RPMI8226 (cell line): ENCODE measurements around the gene ATXN10.
"Not testable (repeated sequence)": the region's sequence is repeated elsewhere in the genome, so short reads cannot be mapped to it uniquely, and the experiment has no call there.

Experiments used
- DNase-seq: peaks from one replicate; pipeline ENCODE4 v3.0.0-alpha.2; 2015

The ATXN10 gene

GRCh38 chr22:45644714-45645113 lies 26.9 kb upstream of the ATXN10 start:
- DNase-seq = no peak

DNA sequence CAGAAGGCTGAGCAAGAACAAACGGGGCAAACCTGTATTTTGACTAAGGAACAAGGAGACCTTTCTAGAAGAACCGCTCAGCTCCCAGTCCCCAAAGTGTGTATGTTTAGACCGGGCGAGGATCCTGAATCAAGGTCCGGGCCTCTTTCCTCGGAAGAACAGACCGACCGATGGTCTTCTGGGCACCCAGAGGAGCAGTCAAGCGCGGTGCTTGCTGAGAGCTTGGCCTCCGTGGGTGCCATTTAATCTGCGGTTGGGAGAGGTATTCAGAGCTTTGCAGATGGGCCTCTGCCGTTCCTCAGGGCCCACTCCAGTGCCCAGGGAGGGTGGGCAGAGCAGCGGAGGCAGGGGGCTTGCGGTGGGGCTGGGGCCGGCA lies 26.5 kb upstream of the ATXN10 start:
- no peak for DNase-seq

- DNase-seq = peak; percentile 80
These were observed 25.9 kb upstream of the ATXN10 start for GRCh38 chr22:45645526-45646414.

DNA sequence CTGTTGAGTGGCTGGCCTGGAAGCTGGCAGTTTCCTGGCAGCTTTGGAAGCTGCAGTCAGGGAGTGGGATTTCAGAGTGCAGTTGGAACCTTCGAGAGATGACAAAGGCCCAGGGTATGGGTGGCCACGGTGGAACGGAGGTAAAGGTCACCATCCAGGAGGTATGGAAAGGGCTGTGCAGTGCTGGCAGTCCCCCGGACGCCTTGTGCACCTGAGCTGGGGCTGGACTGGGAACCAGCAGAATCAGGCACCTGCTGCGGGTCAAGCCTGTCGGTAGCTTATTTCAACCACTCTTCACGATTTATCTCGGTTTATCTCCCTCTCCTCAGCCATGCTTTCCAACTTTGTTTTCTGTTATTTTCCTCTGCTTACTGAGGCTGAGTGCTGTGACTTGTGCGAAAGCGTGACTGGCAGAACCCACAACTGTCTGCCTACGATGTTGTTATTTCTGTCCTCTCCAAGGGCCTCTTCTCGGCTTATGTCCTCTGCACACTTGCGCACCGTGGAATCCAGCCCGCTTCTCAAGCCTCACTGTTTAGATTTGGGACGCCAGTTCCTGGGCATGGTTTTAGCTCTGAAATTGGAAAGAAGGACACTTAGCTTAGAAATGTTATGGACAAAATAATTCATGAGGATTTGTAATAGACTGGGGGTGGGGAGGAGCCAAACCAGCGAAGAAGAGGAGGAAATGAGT lies 24.0 kb upstream of the ATXN10 start:
- no peak for DNase-seq

DNA sequence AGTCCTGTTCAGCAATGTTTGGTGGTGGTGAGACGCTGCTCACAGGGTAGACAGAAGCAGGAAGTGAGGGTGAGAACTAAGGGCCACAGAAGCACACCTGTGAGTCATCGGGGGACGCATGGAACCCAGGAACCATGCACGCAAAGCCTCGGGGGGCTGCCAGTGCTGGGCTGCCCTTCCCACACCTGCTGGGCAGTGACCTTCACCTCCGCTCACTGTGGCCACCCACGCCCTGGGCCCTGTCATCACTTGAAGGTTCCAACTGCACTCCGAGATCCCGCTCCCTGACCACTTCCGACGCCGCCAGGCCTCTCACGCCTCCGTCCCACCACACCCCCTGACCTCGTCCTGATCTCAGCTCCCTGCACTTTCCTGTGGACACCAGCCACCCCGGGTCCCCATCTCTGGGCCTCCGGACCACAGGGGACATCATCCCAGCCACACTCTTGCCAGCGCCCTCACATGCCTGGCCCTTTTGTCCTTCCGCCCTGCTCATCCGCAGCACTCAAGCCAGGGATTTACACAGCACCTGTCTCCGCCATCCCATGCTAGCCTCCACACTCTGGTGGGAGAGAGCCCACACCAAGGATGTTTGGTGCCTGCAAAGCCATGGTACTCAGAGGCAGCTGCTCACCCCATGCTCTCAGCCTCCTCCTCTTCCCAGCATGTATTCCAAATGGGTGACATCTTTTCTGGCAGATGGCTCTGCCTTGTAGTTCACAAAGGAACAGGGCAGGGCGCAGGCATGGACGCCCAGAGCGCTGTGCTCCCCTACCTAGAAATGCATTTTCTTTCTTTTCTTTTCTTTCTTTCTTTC lies 23.1 kb upstream of the ATXN10 start:
- no peak for DNase-seq

- no peak for DNase-seq
These were observed 21.8 kb upstream of the ATXN10 start for GRCh38 chr22:45649809-45650208.

GRCh38 chr22:45650721-45651120 lies 20.9 kb upstream of the ATXN10 start:
- no peak for DNase-seq

DNA sequence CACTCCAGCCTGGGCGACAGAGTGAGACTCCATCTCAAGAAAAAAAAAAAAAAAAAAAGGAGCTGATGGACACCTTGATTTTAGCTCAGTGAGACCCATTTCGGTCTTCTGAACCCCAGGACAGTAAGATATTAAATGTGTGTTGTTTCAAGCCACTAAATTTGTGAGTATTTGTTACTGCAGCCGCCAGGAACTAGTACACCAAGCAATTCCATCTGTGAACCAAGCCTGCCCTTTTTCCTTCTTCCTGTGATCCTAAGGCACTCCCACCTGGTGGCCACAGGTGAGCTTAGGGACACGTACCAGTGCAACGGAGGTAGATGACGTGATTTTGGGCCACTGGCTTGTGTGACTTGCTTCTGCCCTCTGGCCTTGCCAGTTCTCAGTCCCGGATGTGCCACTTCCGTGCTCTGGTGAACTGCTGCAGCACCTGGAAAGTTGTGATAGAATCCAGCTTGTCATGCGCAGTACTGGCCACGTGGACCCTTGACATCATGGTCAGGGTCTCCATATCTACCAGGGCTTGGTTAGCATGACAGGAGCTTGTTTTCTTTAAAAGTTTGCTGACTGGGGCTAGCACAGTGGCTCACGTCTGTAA lies 19.6 kb upstream of the ATXN10 start:
- DNase-seq = peak; percentile 24

DNA sequence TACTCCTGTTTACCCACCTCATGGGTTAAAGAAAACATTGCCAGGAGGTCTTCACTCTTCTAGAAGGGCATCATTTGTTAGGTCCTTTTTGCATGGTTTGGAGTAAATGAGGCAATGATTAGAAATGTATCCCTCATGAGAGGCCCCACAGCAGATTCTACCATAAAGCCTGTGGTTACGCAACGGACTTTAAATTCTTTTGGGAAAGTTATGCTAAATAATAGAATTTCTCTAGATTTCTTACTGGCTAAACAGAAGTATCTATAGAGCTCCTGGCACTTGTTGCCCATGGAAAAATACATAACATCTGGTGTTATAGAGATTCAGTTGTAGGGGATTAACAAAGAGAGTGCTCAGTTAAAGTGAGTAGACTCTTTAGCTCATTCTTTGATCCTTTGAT lies 15.1 kb upstream of the ATXN10 start:
- DNase-seq = no peak

- no peak for DNase-seq
These were observed 13.9 kb upstream of the ATXN10 start for GRCh38 chr22:45657701-45658100.

DNA sequence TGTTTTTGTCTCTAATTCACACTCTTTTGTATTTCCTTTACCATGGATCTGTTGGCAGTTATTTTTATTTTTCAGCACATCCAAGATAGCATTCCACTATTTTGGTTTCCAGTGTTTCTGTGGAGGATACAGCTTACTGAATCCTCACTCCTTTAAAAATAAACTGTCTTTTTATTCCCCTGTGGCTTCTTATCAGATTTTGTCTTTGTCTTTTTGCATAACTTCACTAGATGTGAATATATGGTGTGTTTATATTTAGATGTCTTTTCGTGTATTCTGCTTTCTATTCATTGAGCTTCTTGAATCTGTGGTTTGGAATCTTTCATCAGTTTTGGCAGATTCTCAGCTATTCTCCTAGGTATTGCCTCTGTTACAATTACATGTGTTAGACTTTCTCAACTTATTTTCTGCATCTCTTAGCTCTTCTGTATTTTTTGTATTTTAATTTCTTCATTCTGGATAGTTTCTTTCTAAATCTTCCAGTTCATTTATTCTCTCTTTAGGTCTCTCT lies 7.4 kb upstream of the ATXN10 start:
- no peak for DNase-seq

DNA sequence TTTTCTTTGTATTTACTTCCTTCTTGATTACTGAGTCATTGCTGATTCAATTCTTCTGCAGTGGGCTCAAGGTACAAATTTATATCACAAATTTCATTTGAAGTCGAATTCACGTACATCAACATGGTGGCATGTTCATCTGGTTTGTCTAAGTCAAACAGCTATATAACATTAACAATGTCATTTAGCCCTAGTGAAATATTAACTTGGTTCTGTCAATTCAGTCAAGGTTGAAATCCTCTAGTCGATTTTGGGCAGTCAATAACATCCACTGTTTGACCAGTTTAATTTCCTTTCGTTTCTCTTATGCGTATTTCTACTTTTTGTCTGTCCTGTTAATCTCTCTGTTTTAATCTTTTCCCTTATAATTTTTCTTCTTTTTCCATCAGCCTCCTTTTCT lies 4.1 kb upstream of the ATXN10 start:
- no peak for DNase-seq

GRCh38 chr22:45670363-45670762 lies 1.3 kb upstream of the ATXN10 start:
- not testable (repeated sequence) for DNase-seq

GRCh38 chr22:45670981-45671782 lies 452 bp upstream of the ATXN10 start:
- DNase-seq = no peak

- DNase-seq = peak; percentile 33
These were observed 1.2 kb downstream of the ATXN10 start for GRCh38 chr22:45672564-45673481.

DNA sequence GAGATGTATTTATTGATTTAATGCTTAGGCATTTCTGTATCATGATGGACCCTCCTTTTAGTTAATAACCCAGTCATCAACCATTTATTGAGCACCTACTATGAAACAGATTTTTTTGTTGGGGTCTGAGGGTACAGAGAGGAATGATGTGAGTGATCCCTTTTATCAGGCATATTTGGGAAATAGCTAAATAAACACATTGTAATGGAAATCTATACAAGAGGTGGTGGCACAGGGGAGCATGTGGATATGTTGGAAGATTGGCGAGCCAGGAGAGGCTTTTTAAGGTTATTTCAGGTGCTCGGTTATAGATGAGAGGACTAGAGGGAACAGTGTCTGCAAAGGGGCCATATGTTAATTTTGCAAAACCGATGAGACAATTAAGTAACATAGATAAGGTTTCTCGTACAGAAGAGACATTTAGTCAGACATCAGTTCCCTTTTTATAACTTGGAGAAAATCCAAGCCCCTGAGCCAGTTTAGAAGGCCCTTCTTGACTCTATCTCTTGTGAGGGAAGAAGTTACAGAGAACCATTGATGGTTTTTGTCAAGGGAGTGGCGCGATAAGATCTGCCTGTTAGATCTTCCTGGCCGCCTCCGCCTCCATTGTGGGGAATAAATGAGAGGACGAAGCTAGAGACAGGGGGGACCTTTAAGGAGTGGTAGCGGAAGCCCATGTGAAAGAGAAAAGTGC lies 2.0 kb downstream of the ATXN10 start:
- DNase-seq = no peak

- DNase-seq = no peak
These were observed 4.4 kb downstream of the ATXN10 start for GRCh38 chr22:45676024-45676423.

DNA sequence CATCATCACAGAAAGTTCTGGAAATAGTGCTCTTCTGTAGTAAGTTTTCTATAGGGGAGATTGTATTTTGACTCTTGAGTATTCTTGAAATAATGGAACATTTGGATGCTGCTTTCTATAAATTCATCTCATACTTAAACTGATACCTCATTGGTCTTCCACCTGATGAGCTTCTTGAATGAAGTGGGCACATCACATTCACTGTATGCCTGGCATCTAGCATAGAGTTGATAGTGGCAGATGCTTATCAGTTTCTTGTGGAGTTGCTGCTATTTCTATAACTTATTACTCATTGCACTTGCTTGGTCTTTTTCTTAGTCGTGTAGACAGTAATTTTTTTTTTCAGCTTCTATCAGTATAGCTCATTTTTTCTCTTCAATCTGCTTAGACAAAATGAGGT lies 5.4 kb downstream of the ATXN10 start:
- no peak for DNase-seq

- no peak for DNase-seq
These were observed 7.6 kb downstream of the ATXN10 start for GRCh38 chr22:45678961-45679912.
